ENCODE results near the gene CARD11.

CARD11 gene

DNA sequence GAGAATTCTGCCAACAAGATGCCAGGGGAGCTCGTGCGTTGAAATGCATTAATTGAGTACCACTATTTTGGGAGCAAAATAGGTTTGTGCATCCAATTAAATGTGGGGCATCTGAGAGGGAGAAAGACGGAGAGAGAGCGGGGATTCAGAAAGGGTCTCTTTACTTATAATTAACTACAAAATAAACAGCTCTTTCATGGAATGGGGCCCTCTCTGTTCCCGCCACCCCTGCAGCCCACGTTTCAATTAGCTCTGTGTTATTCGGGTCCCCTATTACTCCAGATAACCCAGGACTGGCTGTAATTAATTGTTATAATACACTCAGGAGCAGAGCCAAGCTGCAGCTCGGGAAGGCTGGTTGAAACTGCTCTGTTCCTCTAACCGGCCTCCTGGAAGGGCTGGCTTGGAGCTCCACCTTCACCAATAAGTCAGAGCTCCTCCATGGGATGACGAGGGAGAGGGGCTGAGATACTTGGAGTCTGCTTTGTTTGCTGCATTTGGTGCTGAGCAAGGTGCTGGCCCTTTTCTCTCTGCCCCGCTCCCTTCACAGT is 67.8 kb downstream of the CARD11 start:
- intact Hi-C loops (cut with DNase I; ENCODE audit: low total_unique reads) = no loop called here
- no peak overlapping the region for H3K27ac ChIP-seq

GRCh38 chr7:2974093-2974819 is 69.4 kb downstream of the CARD11 start:
- Histone ChIP-seq H3K4me3 (no peak overlapping the region), H3K27ac (no peak overlapping the region), H3K9me3 (no peaks in the 10 kb centered on the region), H3K27me3 (peaks cover 0 to 18% of the 10 kb centered on the region in 2 donors), H3K4me1 (no peaks in the 10 kb centered on the region), H3K36me3 (no peaks in the 10 kb centered on the region)
- TF ChIP-seq CTCF (IDR thresholded peaks at IDR 0.05) = no peak
- peak in 1 of 2 donors; percentile 39 for DNase-seq
- intact Hi-C loops (cut with DNase I; ENCODE audit: low total_unique reads) = no loop called here

More for the DNA sequence above, 67.8 kb downstream of the CARD11 start:
- H3K4me1 ChIP-seq = no peaks in the 10 kb centered on the region
- no peak for TF ChIP-seq CTCF (IDR thresholded peaks at IDR 0.05)
- peaks cover 0 to 32% of the 10 kb centered on the region in 2 donors for H3K27me3 ChIP-seq
- no peaks in the 10 kb centered on the region for H3K36me3 ChIP-seq
- DNase-seq = no peak
- H3K9me3 ChIP-seq = no peaks in the 10 kb centered on the region
- no peak overlapping the region for H3K4me3 ChIP-seq

DNA sequence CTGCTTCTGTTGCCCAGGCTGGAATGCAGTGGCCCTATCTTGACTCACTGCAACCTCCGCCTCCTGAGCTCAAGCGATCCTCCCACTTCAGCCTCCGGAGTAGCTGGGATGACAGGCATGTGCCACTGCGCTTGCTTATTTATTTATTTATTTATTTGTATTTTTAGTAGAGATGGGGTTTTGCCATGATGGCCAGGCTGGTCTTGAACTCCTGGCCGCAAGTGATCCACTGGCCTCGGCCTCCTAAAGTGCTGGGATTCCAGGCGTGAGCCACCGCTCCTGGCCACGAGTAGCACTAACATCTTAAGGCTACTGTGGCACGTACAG is 70.9 kb downstream of the CARD11 start:
- Histone ChIP-seq H3K4me1 (no peaks in the 10 kb centered on the region), H3K9me3 (no peaks in the 10 kb centered on the region), H3K4me3 (no peak overlapping the region), H3K36me3 (no peaks in the 10 kb centered on the region), H3K27ac (no peak overlapping the region), H3K27me3 (peaks cover 0 to 8% of the 10 kb centered on the region in 2 donors)
- intact Hi-C loops (cut with DNase I; ENCODE audit: low total_unique reads) = no loop called here
- peak in 1 of 2 donors; percentile 10 for DNase-seq
- TF ChIP-seq CTCF (IDR thresholded peaks at IDR 0.05) = no peak

DNA sequence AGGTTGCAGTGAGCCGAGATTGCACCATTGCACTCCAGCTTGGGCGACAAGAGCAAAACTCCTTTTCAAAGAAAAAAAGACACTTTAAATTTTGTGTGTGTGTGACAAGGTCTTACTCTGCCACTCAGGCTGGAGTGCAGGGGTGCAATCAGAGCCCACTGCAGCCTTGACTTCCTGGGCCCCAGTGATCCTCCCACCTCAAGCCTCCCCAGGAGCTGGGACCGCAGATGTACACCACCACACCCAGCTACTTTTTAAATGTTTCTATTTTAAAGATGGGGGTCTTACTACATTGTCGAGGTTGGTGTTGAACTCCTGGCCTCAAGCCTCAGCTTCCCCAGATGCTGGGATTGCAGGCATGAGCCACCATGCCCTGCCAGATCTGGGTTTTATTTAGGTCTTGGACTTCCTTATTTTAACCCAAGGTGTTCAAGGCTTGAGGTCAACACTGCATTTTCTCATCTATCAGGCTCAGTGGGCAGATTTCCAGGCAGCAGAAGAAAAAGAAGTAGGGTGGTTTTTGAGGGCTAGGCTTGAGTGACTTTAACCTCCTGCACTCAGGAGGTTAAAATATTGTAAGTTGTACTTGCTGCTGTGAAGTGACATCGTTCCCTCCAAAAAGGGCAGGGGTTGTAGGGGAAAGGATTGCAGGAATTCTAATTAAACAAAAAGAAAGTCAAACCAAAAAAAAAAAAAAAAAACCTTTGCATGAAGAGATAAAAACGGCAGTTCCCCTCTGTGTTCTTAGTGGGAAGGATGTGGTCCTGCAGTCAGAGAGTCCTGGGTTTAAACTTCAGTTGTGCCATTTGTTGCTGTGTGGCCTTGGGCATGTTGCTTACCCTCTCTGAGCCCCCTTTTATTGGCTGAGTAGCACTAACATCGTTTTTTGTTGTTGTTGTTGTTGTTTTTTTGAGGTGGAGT is 71.5 kb downstream of the CARD11 start:
- no peak overlapping the region for H3K4me3 ChIP-seq
- no peak for DNase-seq
- intact Hi-C loops (cut with DNase I; ENCODE audit: low total_unique reads) = no loop called here
- no peaks in the 10 kb centered on the region for H3K36me3 ChIP-seq
- no peaks in the 10 kb centered on the region for H3K4me1 ChIP-seq
- H3K27me3 ChIP-seq = peaks cover 0 to 8% of the 10 kb centered on the region in 2 donors
- no peak overlapping the region for H3K27ac ChIP-seq
- TF ChIP-seq CTCF (IDR thresholded peaks at IDR 0.05) = no peak
- H3K9me3 ChIP-seq = no peaks in the 10 kb centered on the region

GRCh38 chr7:2970861-2971260 is 72.8 kb downstream of the CARD11 start:
- no peak for TF ChIP-seq CTCF (IDR thresholded peaks at IDR 0.05)
- no peak overlapping the region for H3K4me3 ChIP-seq
- H3K9me3 ChIP-seq = peaks cover 4 to 13% (median 11%) of the 10 kb centered on the region in 3 donors
- peak in 1 of 2 donors; percentile 24 for DNase-seq
- no peaks in the 10 kb centered on the region for H3K36me3 ChIP-seq
- intact Hi-C loops (cut with DNase I; ENCODE audit: low total_unique reads) = no loop called here
- no peaks in the 10 kb centered on the region for H3K4me1 ChIP-seq
- H3K27ac ChIP-seq = no peak overlapping the region
- peaks cover 0 to 8% of the 10 kb centered on the region in 2 donors for H3K27me3 ChIP-seq
